LHCN-M2 (cell line): Measurements from ENCODE around the gene RANBP3. TPM values are rescaled to one million over a fixed set of nuclear protein-coding genes. Genes with fewer than 3 reads are reported as not detected.
A peak's percentile ranks its signal among the peaks of the same experiment; 100 is the strongest.

Experiments
- DNase-seq: peaks from one replicate; pipeline ENCODE4 v3.0.0-alpha.2; 2012; ENCODE audit warnings: low read depth
- total RNA-seq: library from RNA; depleted of rRNA; stranded (reverse); fragments of >200 nt; gene quantifications from 2 replicates; pipeline ENCODE4 v1.2.3, GENCODE V29; 2014

RANBP3 gene
- total RNA-seq, 1 experiment from 2014 or later: 74.1 TPM

DNA sequence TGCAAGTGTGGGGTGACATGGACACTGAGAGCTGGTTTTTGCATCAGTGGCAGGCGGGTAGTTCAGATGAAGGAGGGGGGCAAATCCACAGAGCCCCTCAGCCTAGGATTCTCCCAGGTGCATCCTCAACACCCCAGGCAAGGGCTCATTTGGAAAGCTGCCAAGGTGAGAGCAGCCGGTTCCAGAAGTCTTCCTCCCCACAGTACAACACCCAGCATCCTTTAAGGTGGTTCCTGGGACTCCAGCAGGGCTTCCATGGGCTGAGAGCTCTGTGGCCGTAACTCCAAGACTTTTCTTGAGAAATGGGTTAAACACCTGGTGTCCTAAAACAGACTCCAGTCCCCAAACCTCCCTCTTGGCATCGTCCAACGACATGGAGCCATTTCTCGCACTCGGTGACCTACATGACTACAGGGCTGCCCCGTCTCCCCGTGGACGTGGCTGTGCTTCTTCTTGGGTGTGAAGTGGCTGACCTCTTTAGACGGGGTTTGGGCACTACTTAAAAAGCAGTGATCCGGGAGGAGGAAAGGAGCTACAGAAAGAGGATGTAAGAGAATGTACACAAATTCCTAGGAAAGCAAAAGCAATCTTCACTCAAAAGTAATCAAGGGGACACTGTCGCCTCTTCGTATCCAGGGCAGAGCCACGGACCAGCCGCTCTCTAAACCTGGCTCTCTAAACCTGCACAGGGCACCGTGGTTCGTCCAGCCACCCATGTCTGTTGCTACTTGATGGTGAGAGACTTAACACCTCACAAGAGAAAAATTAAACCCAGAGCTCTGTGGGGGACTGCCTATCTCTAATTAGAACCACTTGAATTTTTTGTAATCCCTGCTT lies 25.5 kb downstream of the RANBP3 start:
- no peak for DNase-seq

DNA sequence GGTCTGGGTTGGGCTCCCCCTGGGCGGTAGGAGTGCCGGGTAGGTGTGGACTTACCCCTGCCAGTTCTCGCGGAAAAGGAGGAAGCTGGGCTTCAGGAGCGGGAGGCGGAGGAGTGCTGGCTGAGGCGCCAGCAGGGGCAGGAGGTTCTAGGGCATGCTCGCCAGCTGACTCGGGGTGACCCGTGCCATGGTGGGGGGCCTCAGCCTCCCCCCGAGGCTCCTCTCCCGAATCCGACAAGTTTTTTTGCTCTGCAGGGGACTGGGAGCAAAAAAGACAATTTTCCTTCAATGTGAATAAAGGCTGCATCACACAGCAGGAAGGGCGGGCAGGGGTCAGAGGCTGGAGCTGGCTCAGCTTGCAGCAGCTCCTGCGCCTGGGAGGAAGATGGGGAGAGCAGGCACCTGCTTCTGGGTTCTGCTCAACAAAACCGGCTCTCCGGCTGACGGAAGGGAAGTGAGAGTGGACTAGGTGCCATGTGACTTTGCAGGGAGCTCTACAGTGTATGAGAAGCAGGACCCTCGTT lies 26.5 kb downstream of the RANBP3 start:
- DNase-seq: no peak

DNA sequence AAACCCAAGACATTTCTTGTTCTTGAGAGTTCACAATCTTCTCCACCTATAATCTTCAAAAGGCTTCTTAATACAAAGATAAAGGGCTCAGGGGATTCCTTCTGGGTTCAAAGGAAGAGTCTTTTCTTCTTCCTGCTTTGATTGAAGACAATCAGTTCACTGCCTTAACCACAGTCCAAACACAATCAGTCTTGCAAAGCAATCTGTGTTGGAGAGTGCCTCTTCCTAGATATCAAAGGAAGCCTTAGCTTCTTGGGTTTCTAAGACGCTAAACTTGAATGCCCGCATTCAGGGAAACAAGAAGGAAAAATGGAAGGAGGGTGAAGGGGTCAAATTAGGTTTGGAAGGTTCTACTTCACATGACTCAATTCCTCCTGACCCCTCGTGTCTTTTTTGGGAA lies 27.2 kb downstream of the RANBP3 start:
- no peak for DNase-seq

DNA sequence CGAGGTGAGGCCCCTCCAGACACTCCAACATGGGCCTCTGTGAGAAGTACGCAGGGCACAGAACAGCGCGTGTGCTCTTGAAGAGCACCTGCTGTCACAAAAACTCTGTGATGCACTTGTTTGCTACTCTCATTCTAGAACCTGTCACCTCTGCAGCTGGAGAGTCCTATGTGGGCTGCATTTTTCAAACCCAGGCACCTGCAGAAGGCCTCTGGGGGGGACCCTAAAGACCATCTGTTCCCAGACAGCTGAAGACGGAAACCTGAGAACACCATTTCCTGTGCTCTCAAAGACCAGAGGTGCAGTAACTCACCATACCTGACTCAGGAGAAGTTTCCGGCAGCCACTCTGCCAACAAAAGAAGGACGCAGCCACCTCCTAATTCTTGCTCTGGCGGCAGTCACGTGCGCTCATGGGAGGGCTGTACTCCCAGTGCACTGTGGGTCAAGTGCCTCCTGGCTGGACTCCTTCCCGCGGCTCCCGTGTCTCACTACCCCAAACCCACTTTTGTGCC lies 28.1 kb downstream of the RANBP3 start:
- DNase-seq: no peak

DNA sequence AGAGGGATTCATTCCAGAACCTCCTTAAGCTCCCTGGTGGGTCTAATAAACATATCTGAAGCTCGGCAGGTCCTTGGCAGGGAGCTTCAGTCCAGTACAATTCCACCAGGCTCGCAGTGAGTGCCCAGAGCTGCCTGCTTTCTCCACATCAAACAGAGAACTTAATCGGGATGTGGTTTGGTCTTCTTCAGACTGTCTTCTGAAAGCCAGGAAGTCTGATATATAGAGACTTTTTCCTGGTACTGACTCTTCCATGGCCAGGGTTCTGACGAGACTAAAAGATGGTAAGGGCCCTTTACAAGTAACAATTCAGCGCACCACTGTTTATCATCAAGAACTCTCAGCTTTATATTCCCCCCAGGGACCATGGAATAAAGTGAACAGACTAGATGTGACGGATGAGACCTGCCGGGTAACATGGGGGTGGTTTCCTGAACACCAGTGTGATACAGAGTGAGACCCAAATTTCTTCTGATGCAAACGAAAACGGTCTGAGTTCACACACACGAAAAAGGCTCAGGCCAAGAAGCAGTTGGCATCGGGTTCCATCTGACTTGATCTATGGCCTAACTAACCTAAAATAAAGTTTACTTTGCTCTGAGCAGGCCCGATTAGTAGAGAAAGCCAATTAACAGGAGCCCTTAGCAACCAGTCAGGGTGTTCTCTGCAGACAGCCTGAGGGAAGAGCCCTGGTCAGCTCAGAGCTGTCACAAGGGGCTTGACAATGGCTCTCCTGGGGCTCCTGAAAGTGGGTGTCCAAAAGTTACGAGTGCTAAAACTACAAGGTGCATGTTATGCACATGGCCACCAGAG lies 29.0 kb downstream of the RANBP3 start:
- DNase-seq: no peak

DNA sequence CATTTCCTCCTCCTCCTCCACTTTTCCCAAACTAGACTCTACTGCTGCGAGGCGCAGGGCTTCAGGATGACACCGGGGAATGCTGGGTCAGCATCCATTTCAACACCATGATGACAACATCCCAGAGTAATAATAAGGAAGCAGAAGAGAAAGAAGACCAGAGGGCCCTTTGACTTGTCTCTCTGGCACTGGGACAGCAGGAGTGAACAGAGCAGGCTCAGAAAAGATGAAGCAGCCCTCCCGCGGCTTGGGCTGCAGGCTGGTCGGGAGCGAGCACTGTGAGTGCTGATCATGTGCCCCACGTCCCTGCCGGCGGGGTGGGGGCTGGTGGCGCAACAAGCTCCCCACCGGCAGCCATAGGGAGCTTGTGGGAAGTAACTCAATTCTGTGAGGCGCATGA lies 30.5 kb downstream of the RANBP3 start:
- no peak for DNase-seq

DNA sequence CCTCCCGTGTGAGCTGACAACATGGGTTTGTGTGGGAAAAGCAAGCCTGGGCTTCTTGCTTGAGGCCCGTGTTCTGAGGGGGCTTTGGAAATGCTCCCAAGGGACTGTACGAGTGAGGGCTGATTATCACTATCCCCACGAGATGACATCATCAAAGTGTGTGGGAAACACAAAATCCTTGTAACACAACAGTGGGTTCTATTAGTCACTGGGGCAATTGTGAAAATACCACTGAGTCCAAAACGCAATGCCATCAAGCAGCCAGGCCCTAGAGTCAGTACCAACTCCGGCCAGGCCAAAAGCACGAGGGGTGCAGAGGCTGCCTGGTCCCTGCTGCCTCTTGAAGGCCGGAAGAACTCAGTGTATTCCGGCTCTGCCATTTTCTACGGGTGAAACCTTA lies 34.3 kb downstream of the RANBP3 start:
- DNase-seq: peak; percentile 35

DNA sequence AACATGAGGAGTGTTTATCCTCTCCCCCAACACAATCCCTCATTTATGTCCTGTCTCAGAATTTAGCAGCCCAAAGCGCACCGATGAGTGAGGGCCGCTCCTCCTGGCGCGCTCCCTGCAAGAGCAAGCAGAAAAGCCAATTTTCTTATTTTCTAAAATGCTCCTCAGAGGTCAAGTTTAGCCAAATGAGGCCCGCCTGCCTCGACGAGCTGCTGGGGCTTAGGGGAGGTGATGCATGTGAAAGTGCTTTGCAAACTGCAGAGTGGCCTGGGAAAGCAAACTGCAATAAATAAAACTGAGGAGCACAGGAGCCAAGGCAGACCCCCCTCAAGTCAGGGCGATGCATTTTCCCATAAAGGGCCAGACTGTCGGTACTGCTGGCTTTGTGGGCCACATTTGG lies 34.9 kb downstream of the RANBP3 start:
- DNase-seq: no peak

DNA sequence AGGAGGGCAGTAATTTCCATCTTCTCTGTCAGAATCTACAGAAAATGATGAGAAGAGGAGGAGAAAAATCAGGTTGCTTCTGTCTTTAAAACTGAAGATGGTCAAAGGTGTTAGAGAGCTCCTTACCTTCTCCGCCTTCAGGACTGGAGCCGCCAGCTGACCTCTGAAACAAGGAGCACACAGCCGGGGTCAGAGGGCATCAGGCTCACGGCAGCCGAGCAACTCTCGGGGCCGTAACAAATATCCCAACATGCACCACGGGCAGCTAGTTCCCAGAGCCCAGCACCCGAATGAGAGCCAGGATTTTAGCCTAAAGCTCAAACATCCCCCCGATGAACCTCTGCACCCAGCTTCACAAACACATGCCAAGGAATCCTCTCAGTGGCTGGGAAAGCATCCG lies 36.3 kb downstream of the RANBP3 start:
- no peak for DNase-seq

DNA sequence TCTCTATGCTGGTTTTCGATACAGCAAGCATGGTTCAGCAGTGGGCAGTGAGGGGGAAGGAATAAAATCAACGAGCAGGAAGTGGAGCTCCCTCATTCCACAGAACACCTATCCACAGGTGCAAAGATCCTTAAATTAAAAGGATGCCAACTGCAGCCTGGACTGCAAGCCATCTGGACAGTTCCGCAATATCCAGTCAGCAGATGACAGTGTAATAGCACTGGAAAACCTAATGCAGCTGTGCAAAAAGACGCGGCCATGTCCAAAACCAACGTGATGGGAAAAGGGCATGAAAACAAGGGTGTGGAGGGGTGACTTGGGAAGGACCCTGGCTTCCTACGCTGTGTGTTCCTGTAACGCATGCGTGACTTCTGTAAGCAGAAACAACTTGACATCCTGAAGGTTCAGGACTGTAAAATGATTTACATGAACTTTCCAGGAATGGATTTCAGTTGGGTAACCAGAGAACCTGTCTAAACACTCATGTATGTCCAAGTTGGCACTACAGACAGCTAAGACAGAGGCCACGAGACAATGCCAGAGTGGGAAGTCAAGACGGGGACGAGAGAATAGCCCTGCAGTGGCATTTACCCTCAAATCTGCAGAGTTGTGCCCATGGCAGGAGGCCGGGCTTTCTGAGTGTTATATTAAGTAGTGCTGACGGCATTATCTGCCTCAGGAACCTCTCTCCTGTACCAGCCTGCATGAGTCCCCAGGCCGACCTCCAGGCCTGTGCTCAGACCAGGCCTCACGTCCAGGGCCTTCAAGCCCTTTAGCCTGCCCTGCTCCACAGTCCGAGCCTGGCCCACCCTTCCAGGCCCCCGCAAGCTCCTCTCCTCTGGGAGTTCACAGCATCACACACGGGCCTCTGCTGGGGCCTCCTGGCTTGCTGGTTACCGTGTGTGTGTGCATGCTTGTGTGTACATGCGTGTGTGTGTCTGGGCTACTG lies 37.4 kb downstream of the RANBP3 start:
- no peak for DNase-seq

DNA sequence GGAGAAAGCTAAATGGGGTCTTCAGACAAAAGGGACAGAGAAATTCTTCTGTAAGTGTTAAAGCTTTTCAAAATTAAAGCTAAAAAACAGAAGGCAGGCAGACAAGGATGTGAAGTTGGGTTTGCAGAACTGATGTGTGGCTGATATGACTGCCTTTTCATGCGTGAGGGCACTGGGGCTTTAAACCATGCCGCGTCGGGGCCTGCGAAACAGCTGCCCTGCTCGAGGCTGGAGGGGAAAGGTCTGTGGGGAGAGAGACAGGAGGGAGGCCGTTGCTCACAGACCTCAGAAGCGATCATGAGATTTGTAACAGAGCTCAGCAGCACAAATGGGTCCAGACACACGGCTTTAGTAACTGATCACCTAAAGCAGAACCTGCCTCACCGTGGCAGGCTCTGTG lies 40.4 kb downstream of the RANBP3 start:
- DNase-seq: no peak

DNA sequence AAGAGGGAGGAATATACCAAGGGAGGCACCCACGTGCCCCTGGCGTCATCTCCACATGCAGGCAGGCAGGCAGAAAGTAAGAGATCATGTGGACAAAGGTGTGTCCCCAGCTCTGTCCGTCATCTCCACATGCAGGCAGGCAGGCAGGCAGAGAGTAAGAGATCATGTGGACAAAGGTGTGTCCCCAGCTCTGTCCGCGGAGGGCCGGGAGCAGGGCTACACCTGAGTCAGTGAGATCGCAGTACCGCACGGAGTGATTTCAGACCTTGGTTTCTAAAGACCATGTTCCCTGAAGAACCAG lies 41.7 kb downstream of the RANBP3 start:
- DNase-seq: no peak

DNA sequence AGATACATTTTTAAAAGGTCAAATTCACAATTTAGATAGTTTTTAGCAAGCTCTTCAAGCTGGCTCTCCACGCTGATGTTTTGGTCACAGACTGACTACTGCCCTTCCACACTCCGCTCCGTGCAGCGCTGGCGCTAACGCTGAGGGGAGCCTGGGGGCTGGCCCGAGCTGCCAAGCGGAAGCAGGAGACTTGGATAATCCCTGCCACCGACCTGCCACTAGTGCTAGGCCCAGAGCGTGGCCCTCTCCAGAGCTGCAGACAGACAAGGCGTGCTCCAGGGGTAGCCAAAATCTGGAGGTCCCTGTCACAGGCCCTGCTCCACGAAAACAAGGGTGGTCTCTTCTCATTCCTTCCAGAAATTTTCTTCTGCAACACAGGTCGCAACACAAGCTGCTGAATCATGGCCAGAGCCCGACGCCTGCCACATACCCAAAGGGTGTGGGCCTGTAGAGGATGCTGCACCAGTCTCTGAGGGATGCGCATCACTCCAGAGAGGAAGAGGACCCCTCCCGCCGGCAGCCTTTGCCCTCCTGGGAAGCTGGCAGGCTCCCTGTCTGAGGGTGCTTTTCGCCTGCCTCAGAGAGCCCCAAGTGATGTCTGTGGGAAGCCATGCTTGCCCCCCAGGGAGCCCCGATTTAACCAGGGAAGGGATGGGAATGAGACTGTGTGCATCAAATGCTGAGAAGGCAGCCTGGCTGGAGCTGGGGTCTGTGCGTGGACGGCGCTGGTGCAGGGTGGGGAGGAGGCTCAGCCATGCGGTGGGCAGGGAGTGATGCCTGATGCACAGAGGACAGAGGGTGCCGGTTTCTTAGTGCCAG lies 42.3 kb downstream of the RANBP3 start:
- no peak for DNase-seq

DNA sequence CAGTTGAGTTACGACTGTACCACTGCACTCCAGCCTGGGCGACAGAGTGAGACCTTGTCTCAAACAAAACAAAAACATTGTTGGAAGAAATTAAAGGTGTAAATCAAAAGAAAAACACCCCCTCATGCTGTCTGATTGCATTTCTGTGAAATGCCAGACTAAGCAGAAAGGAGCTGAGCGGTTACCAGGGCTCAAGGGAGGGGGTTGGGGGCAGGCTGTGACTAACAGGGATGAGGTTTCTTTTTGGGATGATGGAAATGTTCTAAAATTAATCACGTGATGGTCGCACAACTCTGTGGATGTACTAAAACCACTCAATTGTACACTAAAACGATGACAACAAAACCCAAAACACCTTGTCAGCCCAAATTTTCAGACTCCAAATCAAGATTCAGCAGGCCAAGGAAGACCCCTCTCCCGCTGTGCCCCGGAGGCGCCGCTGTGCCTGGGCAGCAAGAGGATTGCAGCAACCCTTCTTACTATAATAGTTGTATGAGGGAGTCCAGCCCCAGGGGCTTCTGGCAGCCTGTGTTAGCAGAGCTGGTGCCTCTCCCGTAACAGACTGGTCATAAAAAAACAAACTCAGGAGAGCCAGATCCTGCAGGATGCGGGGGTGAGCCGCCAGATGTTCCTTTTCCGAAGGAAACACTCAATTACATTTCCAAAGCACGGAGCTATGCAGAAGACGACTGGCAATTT lies 43.0 kb downstream of the RANBP3 start:
- no peak for DNase-seq

DNA sequence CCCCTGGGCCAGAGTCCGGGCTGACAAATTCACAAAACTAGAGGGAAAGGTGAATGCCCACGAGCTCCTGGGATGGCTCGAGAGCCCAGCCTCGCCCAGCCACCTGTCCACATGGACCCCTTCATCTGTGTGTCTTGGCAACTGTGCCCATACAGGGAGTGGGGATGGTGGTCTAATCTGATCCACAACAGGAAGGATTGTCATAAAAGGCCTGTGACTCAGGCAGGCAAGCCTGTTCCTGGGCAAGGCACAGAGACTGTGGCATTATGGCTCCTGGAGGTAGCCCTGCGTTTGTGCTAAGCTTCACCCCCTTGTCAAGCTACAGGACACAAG lies 43.9 kb downstream of the RANBP3 start:
- DNase-seq: no peak

DNA sequence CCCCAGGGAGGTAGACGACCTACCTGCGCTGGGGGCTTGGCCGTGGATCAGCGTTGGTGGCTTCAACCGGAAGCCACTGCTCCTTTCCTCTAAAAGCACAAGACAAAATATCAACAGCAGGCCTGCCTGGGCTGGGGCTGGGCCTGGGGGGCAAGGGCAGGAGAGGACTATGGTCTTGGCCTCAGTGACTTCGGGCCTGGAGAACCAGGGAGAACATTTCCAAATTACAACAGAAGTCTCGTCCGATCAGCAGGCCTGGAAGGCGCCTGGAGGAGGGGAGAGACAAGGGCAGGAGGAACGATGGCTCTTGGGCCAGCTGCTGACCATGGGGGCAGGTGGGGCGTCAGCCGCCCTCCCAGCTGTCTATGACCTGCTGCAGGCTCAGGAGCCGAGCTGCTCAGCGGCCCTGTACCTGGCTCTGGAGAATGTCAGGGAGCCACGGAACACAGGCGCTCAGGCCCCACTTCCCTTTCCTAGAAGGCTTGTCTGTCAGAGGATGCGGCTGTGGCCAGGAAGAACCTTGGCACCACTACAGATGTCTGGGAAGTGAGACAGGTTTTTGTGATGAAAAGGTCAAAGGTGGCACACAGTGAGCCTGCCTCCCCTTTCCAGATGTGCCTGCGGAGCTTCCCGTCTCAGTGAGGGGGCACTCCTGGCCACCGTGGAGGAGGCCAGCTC lies 44.4 kb downstream of the RANBP3 start:
- DNase-seq: no peak

DNA sequence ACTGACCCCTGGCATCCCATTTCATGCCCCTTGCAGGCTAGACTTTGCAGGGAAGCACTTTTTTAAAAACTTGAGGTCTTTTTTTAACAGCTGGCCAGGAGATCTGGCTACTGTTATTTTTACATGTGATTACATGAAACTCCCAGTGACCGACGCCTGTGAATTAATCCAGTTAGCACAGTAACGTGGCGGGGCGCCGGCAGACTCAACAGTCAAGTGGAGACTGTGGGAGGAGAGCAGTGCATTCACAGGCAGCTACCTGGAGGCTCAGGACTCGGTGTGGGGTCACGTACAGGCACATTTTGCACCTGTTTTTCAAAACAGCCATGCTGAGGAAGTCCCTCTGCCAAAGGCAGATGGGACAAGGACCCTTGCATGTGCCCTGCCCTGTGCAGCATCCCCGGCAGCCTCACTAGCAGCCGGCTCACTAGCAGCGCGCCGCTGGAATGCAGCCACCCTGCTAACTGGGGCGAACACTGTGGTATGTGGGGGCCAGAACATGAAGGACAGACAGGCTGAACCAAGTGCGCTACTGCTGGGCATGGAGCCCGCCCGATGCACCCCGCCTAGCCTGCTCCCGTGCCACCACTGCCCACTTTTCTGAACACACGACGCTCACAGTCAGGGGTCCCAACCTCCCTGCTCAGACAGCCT lies 45.2 kb downstream of the RANBP3 start:
- DNase-seq: no peak

DNA sequence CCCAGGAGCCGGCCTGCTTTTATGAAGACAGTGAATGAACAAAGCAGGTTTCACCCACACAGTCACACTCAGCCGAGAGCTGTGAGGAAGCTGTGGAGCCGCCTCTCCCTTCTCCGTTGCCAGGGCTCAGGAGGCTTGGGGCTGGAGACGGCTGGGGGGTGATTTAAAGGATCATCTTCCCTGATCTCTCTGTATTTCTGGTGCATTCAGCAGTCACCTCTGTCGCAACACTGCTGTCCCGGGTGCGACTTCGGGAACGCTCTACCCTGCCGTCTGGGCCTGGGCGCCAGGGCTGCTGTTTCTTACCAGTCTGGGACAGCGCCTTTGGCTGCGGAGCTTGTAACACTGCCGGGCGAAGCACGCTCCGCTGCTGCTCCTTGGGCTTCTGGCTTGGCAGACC lies 45.8 kb downstream of the RANBP3 start:
- no peak for DNase-seq

DNA sequence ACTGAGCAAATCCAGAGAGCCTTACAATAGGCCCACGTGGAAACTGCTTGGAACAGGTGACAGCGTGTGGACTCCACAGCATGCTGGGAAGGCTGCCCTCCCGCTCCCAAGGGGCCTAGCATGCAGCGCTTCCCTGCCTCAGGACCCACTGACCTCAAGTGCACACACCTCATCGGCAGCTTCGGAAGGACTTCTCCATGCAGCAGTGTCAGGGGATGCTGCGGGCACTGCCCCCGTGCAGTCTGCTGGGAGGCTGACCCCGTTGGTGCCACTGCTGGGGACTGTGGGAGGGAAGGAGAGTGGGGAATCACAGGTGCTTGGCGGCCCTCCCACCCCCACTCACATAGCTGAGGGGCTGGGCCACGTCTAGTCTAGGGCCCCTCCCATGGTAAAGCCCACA lies 46.7 kb downstream of the RANBP3 start:
- DNase-seq: no peak
